8988T (cell line): ENCODE data around the gene CD44.

ENCODE experiments used
- DNase-seq: peaks from one replicate; pipeline ENCODE4 v3.0.0; 2011

CD44 gene

DNA sequence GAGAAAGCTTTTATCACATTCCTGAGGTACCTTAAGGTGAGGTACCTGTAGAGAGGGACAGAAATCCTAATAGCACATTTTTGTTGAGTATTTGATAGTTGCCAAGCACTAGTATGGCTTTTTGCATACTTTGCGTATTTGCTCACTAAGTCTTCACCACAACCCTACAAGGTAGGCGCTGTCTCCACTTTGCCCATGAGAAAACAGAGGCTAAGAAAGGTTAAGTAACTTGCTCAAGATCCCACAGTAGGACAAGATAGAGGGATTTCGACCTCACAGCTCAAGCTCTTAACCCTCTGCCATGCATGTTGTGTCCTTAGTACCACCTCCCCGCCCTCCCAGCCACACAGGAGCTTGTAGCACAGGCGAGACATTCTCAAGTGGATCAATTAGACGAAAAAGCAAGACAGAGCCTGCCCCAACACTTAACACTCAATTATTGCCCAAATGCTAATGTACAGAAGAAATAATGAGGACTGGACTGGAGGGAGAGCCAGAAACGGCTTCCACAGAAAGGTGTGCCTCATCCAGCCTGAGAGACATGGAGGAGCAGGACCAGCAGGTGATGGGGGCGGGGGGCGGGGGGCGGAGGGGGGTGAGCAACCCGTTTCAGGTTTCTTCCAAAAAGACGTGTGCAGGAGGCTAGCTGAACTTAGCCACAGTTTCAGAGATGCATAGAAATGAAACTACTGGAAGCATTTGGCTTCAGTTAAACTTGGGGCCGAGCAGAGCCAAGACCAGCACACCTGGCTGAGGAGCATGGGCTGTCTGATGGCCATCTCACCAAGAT lies 26.7 kb upstream of the CD44 start:
- DNase-seq: no peak

DNA sequence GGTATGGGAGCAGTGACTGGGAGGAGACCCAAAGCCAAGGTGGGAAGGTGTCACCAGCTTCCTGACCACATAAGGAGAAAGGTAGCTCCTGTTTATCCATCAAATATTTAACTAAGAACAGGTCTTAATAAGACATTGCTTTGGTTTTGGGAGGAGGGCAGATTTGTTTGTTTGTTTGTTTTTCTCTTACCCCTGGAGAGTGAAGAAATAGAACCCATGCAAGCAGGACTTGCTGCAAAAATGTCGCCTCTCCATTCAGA lies 26.2 kb upstream of the CD44 start:
- DNase-seq: no peak

DNA sequence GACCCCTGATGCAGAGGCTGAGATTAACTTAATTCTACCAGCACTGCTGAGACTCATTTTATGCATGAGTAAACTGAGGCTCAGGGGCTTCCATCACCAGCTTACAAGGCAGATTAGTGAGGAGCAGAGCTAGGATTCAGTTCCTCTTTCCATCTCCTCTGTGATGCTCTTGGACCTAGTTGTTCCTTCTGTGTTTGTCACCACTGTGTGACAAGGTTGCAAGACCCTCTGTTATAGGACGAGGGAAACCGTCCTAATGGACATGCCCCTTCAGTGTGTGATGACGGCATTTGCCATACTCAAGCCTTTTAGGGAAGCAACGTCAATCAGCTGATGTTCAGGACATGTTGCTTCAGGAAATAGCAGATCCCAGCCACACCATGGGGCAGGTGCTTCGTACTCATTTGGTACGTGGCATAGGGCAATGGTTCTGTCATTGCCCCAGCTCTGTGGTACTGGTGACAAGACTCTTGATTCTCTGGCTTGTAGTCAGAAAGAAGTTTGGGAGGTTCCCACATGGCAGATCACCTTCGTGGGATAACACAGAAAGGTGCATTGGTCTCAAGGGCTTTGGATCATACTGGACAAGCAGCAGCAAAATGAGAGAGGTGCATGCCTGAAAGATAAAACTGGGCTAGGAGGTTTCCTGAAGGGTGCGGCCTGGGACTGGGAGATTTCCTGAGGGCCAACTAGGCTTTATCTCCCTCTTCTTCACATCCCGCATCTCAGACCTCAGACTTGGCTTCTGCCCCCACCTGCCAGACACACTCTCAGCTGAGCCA lies 23.9 kb upstream of the CD44 start:
- no peak for DNase-seq

DNA sequence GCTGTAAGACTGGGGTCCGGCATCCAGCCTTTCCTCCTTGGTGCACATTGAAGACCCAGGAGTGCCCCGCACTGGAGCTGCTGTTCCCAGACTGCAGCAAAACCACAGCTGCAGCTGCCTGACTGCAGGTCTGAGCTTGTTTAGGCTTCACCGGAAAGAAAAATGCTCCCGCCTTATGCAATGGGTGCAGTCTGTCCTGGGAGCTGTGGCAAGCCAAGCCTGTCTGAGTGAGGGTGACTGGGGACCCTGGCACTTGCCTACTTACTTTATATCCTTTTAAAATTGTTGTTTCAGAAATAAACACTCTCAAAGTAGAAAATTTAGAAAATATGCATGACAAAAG lies 23.3 kb upstream of the CD44 start:
- DNase-seq: no peak

- no peak for DNase-seq
These were observed 22.7 kb upstream of the CD44 start for GRCh38 chr11:35116245-35116644.

GRCh38 chr11:35116762-35117640 lies 22.0 kb upstream of the CD44 start:
- no peak for DNase-seq

DNA sequence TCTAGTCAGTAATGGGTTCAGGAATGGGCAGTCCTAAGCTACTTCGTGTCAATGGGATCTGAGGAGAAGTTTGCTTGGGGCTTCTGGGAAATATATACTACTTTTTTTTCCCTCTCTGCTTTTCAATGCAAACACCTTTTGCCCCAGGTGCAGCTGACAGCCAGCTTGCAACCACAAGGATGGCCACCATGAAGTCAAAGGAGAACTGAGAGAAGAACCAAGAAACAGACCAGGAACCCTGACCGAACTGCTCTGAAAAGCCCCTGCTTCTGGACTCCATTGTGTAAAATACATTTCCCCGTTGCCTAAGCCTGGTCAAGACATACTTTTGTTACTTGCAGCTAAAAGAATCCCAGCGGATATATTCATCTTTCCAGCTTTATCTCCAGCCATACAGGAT lies 20.1 kb upstream of the CD44 start:
- no peak for DNase-seq

- no peak for DNase-seq
These were observed 17.6 kb upstream of the CD44 start for GRCh38 chr11:35121326-35121865.

- DNase-seq: no peak
These were observed 16.7 kb upstream of the CD44 start for GRCh38 chr11:35122308-35122707.

GRCh38 chr11:35126000-35126878 lies 12.7 kb upstream of the CD44 start:
- no peak for DNase-seq

- DNase-seq: no peak
These were observed 11.9 kb upstream of the CD44 start for GRCh38 chr11:35126879-35127581.

DNA sequence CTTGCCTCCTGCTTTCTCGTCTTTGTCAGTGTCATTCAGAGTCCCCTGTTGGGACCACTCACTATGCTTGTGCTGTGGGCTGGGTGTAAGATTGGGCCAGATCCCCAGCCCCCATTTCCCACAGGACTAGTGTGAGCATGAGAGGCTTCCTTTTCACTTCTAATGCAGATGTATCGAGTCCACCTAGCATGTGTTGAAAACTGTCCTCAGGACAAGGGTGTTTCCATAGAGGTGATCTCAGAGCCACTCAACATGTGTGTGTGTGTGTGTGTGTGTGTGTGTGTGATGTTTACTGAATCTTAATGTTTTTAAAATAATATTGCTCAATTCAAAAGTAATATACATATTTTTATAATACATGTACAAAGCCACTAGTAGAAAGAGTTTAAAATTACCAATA lies 11.4 kb upstream of the CD44 start:
- no peak for DNase-seq

DNA sequence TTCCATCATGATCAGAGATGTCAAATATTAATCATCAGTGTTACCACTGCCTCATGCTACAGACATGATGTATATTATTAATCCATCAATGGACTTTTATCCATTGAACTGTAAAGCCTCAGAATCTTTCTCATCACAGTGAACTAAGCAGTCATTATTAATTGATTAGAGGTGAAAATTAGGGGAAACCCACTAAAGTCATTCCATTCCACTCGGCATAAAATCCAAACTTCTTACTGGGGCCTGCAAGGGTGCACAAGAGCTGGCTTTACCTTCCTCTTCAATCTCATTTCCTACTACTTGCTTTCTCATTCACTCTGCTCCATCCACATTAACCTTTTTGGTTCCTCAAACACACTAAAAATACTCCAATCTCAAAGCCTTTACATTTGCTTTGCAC lies 7.9 kb upstream of the CD44 start:
- no peak for DNase-seq

- DNase-seq: no peak
These were observed 7.1 kb upstream of the CD44 start for GRCh38 chr11:35131886-35132285.

DNA sequence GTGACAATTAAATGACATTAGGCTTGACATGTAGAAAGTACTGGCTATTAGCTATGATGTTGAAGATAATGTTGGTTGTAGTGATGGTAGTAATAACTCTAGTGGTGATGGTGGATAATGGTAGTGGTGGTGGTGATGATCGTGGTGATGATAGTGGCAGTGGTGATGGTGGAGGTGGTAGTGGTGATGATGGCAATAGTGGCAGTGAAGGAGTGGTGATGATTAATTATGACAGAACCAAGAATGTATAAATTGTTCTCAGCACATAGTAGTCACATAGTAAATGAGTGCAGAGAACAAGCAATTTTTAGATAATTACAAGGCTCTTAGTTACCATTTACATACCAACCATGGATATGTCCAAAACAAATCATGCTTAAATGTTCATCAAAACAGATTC lies 5.3 kb upstream of the CD44 start:
- no peak for DNase-seq

DNA sequence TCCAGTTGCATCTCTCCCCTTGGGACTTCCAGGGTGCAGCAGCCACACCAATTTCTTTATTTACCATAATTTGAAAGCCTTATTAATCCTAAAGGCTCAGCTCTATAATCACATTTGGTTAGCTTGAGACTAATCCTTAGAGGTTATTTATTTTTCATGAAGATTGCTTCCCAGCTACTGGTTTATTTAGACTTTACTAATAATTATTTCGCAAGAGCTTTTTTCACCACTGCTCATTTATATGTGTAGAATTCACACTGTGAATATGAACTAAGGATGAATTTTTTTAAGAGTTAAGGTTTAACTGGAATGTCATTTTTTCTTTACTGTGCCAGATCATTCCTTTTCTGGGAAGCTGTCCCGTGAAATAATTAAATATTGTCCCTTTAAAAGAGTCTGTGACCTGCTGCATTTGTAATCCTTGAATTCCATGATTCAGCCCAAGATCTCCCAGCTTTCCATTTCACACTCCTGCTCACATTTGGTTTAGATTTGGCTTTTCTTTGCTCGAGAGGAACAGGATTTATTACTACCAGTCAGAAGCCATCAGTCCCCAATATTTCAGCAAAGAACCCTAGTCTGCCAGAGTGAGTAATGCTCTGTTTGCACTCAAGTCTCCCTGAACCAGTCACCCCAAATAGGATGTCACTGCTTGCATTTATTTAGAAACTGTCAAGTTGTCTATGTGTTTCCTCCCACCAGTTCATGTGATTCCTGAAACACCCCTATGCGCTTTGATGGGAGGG lies 4.4 kb upstream of the CD44 start:
- DNase-seq: no peak

DNA sequence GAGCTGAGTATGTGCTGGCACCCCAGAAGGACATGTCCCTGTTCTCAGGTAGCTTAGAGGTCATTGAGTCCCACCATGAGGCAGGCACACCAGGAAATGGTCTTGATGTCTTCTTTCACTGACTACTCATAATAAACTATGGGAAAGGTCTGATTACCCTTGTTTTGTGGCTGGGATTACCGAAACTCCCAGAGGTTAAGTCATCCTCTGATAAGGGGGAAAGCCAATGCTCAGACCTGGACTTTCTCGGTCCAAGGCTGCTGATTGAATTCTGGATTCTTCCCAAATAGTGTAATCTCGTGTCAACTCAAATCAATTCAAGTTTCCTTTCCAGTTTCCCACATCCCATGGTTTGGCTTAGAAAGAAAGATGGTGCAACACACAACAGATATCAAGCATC lies 3.7 kb upstream of the CD44 start:
- no peak for DNase-seq

DNA sequence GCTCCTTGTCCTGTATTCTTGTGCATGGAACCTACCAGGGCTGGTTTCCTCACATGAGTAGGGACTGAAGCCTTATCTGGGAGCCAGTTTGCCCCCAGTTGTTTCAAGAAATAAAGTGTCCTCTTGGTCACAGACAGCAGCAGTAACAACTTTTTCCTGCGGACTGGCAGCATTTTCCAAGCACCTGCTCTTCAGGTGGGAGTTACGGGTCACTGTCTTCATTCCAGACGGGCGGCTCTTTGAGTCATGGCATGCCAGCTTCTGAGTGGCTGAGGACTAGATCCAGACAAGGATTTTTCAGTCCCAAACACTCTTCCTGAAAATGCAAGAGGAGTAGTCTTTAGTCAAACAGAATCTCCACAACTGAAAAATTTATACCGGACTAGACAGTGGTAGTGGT lies 2.7 kb upstream of the CD44 start:
- no peak for DNase-seq

DNA sequence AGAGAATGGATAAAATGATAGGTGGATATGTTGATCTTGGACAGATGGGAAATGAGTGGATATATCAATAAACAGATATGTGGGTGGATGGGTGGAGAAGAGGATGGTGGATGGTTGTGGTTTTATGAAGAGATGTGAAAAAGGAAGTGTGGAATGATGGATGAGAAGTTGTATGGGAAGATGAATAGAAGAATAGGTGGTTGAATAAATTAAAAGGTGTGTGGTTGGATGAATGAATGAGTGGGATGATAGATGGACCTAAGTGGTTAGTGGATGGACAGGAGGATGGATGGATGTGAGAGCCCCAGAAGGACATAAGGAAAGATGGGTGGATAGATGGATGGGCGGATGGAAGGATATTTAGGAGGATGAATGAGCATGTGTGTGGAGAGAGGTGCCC lies 913 bp upstream of the CD44 start:
- no peak for DNase-seq

- DNase-seq: peak; percentile 51
These were observed 397 bp upstream of the CD44 start for GRCh38 chr11:35138606-35138942.

- peak; percentile 64 for DNase-seq
These were observed 831 bp downstream of the CD44 start for GRCh38 chr11:35139722-35140282.
